ENCODE data around the gene FAM3A.

DNA sequence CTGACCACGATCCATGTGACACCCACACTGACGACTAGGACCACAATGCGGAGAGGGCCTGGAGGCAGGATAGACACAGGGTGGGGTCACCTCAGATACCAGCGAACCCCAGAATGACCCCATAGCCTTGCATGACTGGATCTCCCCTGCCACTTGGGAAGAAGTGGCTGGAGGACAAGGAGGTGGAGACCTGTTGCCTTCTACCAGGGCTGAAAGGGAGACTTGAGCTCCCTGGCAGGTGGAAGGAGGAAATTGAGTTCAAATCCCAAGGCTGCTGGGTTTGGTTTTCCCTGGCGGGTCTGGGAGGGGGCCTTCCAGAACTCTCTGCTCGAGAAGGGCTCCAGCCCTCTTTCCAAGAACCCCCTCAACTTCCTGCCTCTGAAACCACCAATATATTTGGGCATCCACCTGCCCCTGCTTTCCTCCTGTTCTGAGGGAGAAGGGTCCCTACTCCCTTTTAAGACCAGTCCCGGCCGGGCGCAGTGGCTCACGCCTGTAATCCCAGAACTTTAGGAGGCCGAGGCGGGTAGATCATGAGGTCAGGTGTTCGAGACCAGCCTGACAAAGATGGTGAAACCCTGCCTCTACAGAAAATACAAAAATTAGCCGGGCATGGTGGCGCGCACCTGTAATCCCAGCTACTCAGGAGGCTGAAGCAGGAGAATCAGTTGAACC lies 3.0 kb downstream of the FAM3A start:
- TF ChIP-seq, protein P1, sequence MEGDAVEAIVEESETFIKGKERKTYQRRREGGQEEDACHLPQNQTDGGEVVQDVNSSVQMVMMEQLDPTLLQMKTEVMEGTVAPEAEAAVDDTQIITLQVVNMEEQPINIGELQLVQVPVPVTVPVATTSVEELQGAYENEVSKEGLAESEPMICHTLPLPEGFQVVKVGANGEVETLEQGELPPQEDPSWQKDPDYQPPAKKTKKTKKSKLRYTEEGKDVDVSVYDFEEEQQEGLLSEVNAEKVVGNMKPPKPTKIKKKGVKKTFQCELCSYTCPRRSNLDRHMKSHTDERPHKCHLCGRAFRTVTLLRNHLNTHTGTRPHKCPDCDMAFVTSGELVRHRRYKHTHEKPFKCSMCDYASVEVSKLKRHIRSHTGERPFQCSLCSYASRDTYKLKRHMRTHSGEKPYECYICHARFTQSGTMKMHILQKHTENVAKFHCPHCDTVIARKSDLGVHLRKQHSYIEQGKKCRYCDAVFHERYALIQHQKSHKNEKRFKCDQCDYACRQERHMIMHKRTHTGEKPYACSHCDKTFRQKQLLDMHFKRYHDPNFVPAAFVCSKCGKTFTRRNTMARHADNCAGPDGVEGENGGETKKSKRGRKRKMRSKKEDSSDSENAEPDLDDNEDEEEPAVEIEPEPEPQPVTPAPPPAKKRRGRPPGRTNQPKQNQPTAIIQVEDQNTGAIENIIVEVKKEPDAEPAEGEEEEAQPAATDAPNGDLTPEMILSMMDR (conservative IDR thresholded peaks at IDR 0.05 in 1 of 2, IDR thresholded peaks at IDR 0.05 in 1 of 2; ENCODE audit: low read depth in 1 of 2, low read length in 2 of 2) = no peak
- TF ChIP-seq EZH2 (IDR thresholded peaks at IDR 0.05; ENCODE audit: low read length, missing control alignments) = no peak
